Measurements from ENCODE around the gene ELL2.
A peak's percentile ranks its signal among the peaks of the same experiment; 100 is the strongest.

Gene ELL2

DNA sequence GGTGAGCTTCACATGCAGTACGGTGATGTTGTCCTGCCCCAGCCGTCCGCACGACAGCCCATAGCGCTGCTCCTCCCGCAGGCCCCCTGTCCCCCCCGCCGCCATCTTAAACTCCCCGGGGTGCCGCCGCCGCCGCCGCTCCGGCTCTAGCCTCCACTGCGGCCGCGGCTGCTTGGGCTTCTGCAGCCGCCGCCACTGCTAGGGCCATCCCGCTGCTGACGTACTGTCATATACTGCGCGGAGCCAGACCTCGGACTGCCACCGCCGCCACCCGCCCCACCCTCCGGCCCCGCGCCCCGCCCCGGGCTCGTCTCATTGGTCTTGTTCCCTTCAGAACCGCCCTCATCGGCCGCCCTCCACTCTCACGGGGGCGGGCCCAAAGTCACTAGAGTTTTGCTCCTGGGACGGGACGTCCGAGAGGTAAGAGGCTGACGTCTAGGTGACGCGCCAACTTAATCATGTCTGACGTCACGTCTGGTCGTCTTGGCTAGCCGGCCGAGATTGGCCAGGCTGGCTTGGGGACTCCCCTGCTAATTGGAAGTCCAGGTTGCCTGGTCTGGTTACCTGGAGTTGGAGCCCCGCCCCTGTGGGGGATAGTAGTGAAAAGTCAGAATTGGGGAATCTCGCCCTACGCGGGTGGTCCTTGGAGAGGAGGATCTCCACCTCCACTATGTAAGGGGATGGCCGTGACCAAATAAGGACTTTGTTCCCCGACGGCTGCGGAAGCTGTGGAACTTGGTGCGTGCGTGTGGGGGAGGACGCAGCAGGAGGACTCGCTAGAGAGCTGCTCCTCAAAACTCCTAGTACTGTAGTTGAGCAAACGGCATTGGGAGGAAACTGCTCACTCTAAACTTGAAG lies at the start of gene ELL2:
TSS of gene ELL2 (minus strand) at position 235 of the 858 bp plus-strand sequence. CDS start at position 105, 130 bp downstream.
- TF ChIP-seq, protein P1, sequence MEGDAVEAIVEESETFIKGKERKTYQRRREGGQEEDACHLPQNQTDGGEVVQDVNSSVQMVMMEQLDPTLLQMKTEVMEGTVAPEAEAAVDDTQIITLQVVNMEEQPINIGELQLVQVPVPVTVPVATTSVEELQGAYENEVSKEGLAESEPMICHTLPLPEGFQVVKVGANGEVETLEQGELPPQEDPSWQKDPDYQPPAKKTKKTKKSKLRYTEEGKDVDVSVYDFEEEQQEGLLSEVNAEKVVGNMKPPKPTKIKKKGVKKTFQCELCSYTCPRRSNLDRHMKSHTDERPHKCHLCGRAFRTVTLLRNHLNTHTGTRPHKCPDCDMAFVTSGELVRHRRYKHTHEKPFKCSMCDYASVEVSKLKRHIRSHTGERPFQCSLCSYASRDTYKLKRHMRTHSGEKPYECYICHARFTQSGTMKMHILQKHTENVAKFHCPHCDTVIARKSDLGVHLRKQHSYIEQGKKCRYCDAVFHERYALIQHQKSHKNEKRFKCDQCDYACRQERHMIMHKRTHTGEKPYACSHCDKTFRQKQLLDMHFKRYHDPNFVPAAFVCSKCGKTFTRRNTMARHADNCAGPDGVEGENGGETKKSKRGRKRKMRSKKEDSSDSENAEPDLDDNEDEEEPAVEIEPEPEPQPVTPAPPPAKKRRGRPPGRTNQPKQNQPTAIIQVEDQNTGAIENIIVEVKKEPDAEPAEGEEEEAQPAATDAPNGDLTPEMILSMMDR (IDR thresholded peaks at IDR 0.05; ENCODE audit: low read depth, low read length): no peak
- peak within 1 kb of the TSS; percentile 99 for H3K4me3 ChIP-seq (ENCODE audit: low read depth, low read length)

DNA sequence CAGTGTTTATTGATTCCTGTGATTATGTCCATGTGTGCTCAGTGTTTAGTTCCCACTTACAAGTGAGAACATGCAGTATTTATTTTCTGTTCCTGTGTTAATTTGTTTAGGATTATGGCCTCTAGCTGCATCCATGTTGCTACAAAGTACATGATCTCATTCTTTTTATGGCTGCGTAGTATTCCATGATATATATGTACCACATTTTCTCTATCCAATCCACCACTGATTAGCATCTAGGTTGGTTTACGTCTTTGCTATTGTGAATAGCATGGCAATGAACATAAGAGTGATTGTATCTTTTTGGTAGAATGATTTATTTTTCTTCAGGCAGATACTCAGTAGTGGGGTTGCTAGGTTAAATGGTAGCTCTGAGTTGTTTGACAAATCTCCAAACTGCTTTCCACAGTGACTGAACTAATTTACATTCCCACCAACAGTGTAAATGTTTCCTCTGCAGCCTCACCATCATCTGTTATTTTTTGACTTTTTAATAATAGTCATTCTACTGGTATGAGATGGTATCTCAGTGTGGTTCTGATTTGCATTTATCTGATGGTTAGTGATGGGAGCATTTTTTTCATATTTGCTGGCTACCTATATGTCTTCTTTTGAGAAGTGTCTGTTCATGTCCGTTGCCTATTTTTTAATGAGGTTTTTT lies 47.5 kb upstream of the ELL2 start:
- H3K4me3 ChIP-seq (ENCODE audit: low read depth, low read length): no peak overlapping the region
- TF ChIP-seq, protein P1 (IDR thresholded peaks at IDR 0.05; ENCODE audit: low read depth, low read length): no peak

DNA sequence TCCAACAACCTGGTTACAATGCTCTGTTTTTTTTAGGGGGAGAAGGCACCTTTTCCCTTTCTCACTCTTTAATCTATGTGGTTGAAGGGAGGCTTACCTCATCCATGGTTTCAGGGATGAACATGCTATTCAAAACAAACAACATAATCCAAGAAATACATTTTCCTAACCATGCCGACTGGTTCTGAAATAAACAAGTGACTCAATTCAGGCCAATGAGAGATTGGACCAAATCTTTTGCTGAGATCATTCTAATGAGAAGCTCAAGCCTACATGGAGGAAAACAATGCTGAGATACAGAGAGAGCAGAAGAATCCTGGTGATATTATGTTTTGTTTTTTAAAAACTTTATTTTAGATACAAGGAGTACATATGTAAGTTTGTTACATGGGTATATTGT lies 46.8 kb upstream of the ELL2 start:
- TF ChIP-seq, protein P1 (IDR thresholded peaks at IDR 0.05; ENCODE audit: low read depth, low read length): no peak

DNA sequence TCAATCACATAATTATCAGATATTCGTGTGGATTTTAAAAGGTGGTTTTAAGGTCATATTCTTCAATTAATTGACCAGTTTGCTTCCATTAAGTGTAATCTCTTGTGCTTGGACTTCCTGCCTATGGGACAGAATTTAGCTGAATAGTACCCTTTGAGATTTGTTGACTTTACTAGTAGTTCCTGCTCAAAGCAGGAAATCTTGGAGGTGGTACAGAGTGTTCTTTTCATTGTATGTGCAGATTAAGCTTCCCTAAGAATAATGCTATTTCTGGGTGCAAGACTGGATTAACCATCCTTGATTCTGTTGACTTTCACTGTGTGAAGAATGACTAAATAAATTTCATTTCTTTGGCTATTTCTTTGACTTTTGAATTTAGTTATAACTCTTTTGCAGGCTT lies 45.4 kb upstream of the ELL2 start:
- H3K4me3 ChIP-seq (ENCODE audit: low read depth, low read length): no peak overlapping the region
- TF ChIP-seq, protein P1 (IDR thresholded peaks at IDR 0.05; ENCODE audit: low read depth, low read length): no peak

More for the DNA sequence above, 46.8 kb upstream of the ELL2 start:
- H3K4me3 ChIP-seq (ENCODE audit: low read depth, low read length): no peak overlapping the region

DNA sequence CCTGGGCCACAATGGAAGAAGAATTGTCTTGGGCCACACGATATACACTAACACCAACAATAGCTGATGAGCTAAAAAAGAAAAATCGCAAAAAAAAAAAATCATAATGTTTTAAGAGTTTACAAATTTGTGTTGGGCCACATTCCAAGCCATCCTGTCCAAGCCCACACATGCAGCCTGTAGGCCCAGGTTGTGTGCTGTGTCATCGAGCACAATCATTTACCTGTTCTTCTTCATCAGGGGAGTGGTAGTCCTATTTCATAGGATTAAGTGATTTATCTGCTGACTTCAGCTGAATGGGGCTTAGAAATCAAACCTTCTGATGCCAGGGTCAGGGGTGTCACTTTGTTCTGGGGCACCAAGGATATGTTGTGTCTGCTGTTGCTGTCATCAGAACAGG lies 44.6 kb upstream of the ELL2 start:
- H3K4me3 ChIP-seq (ENCODE audit: low read depth, low read length): no peak overlapping the region
- TF ChIP-seq, protein P1 (IDR thresholded peaks at IDR 0.05; ENCODE audit: low read depth, low read length): no peak

DNA sequence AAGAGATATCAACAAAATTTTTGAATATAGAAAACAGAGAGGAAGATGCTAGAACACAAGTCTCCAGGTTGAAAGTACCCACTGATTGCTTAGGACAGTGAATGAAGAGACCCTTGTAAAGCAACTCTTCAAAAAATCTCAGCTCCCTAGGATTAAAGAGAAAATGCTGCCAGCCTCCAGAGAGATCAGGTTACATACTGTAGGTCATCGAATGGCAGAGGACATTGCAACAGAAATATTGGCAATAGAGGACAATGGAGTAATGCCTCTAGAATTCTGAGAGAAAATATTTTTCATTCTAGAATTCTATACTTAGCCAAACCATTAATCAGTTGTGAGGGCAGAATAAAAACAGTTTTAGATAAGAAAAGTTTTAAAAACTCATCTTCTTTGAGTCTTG lies 43.1 kb upstream of the ELL2 start:
- TF ChIP-seq, protein P1 (IDR thresholded peaks at IDR 0.05; ENCODE audit: low read depth, low read length): no peak
- no peak overlapping the region for H3K4me3 ChIP-seq (ENCODE audit: low read depth, low read length)

DNA sequence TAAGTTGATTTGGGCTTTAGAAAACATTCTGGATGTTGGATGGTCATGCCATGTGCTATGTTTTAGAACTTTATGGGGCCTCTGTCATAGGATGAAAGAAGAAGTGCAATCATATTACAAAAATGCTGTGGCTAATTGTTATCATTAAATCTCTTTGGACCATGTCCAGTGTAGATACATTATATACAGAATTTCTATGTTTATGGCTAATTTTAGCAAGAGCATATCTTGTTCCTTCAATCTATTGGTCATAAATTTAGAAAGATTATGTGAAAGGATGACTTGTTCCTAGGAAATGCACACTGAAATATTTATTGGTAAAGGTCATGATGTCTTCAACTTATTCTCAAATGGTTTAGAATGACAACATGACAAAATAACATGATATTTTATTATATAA lies 42.4 kb upstream of the ELL2 start:
- no peak overlapping the region for H3K4me3 ChIP-seq (ENCODE audit: low read depth, low read length)
- TF ChIP-seq, protein P1 (IDR thresholded peaks at IDR 0.05; ENCODE audit: low read depth, low read length): no peak

All from WI38 (cell line).